Stomach (tissue), 9 donors: ENCODE results near the gene WNK2. TPM values are rescaled to one million over a fixed set of nuclear protein-coding genes. Genes with fewer than 3 reads are reported as not detected.

Experiments
- DNase-seq, 2 donors: peaks; one replicate each; pipeline versions ENCODE4 v3.0.0 to v3.0.0-alpha.2; 2013 to 2019
- H3K27ac ChIP-seq, 5 donors: fragments of 200-600 bp in 4 of 5; sonication (generic) in 4 of 5; one replicate each; pipeline ENCODE4 v1.5.1; 2013 to 2019; ENCODE audit warnings: mild to moderate bottlenecking in 1 of 5, moderate library complexity in 1 of 5
- H3K27me3 ChIP-seq, 3 donors: fragments of 200-600 bp; sonication (generic); one replicate each; pipeline ENCODE4 v1.5.1; 2017 to 2019; ENCODE audit warnings: mixed run types in 1 of 3
- H3K36me3 ChIP-seq, 4 donors: fragments of 200-600 bp; sonication (generic); 1 replicate in 3 of 4; 2 replicates in 1 of 4; pipeline ENCODE4 v1.5.1; 2016 to 2019
- H3K4me1 ChIP-seq, 4 donors: fragments of 200-600 bp; sonication (generic); one replicate each; pipeline ENCODE4 v1.5.1; 2016 to 2019
- H3K4me3 ChIP-seq, 4 donors: fragments of 200-600 bp; sonication (generic) in 3 of 4; one replicate each; pipeline ENCODE4 v1.5.1; 2016 to 2019; ENCODE audit warnings: mild to moderate bottlenecking in 1 of 4
- H3K9me3 ChIP-seq, 4 donors: fragments of 200-600 bp; sonication (generic); one replicate each; pipeline ENCODE4 v1.5.1; 2016 to 2019
- EP300 ChIP-seq: sonication (generic); formaldehyde crosslinking; IDR thresholded peaks from one replicate; pipeline ENCODE4 v1.6.1; 2017; ENCODE audit warnings: antibody characterized with exemption
- POLR2A ChIP-seq, 4 donors: fragments of 450-650 bp; IDR thresholded peaks; one replicate each; pipeline ENCODE4 v1.6.1; 2016; ENCODE audit warnings: antibody characterized with exemption in 4 of 4, control low read depth in 2 of 4, mild to moderate bottlenecking in 1 of 4, moderate library complexity in 1 of 4
- POLR2AphosphoS5 ChIP-seq, 3 donors: sonication (generic); formaldehyde crosslinking; IDR thresholded peaks; one replicate each; pipeline ENCODE4 v1.6.1; 2016; ENCODE audit warnings: antibody characterized with exemption in 3 of 3
- WGBS, 5 donors: extraction: QIAGEN DNeasy Blood & Tissue Kit in 3 of 5; methylation state at CpG; one replicate each; pipeline versions ENCODE4 v1.1.5 to v1.1.7; 2013 to 2018; 5-methylcytosine and 5-hydroxymethylcytosine counted together
- intact Hi-C: fragments of 100-400 bp; cut with DNase I; formaldehyde crosslinking; loops from one replicate; pipeline ENCODE4 v1.15.1; 2023; ENCODE audit warnings: low total_unique reads
- polyA plus RNA-seq, 3 donors: library from polyadenylated mRNA; stranded (reverse); fragments of 200-250 nt; gene quantifications; one replicate each; pipeline ENCODE4 v1.2.3, GENCODE V29; 2013
- total RNA-seq, 5 donors: library from RNA; depleted of rRNA; stranded (reverse); fragments of >200 nt; gene quantifications; one replicate each; pipeline versions ENCODE4 v1.1.0 to v1.2.3, GENCODE V29; 2014 to 2016
- TF ChIP-seq, protein P1 (sequence below), 7 experiments: fragments of 450-650 bp in 4 of 7; fragments of 200-600 bp in 3 of 7; sonication (generic) in 3 of 7; IDR thresholded peaks; one replicate each; pipeline ENCODE4 v1.5.1; 2016 to 2019; ENCODE audit warnings: antibody characterized with exemption in 7 of 7, control low read depth in 2 of 7, mild to moderate bottlenecking in 1 of 7
- donor health status: healthy with polysubstance abuse.
- donor health status: Bipolar disorder and iron deficiency.
- donor health status: healthy.

The WNK2 gene
- total and polyA plus RNA-seq, 8 donors: 1.2 to 700 (median 15.9) TPM

DNA sequence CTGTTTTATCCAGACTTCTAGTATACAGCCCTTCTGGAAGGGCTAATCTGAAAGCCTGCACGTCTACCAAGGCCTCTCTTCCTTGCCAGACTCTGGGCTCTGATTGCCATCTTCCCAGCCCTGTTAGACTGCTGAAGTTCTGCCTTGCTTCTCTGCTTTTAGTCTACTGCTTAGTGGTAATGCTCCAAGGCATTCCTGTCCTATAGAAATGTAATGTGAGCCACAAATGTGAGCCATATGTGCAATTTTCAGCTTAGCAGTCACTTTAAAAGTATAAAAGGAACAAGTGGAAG lies 32.1 kb downstream of the WNK2 start:
- peaks cover 0 to 9% (median 3%) of the 10 kb centered on the region in 4 donors for H3K9me3 ChIP-seq
- no peak for TF ChIP-seq POLR2AphosphoS5 (IDR thresholded peaks at IDR 0.05)
- no peak for TF ChIP-seq EP300
- TF ChIP-seq, protein P1, sequence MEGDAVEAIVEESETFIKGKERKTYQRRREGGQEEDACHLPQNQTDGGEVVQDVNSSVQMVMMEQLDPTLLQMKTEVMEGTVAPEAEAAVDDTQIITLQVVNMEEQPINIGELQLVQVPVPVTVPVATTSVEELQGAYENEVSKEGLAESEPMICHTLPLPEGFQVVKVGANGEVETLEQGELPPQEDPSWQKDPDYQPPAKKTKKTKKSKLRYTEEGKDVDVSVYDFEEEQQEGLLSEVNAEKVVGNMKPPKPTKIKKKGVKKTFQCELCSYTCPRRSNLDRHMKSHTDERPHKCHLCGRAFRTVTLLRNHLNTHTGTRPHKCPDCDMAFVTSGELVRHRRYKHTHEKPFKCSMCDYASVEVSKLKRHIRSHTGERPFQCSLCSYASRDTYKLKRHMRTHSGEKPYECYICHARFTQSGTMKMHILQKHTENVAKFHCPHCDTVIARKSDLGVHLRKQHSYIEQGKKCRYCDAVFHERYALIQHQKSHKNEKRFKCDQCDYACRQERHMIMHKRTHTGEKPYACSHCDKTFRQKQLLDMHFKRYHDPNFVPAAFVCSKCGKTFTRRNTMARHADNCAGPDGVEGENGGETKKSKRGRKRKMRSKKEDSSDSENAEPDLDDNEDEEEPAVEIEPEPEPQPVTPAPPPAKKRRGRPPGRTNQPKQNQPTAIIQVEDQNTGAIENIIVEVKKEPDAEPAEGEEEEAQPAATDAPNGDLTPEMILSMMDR (IDR thresholded peaks at IDR 0.05): no peak
- TF ChIP-seq POLR2A (IDR thresholded peaks at IDR 0.05): no peak
- H3K36me3 ChIP-seq: no peaks in the 10 kb centered on the region
- no peak for DNase-seq
- H3K4me3 ChIP-seq: no peak overlapping the region
- no peaks in the 10 kb centered on the region for H3K27me3 ChIP-seq
- H3K27ac ChIP-seq: no peak overlapping the region
- intact Hi-C loops: no loop called here
- WGBS, 5 donors: 55 to 85% (median 71%) methylated on average over 1 of the region's 1 CpG
- peaks cover 0 to 19% (median 14%) of the 10 kb centered on the region in 4 donors for H3K4me1 ChIP-seq

- Histone ChIP-seq H3K27me3 (no peaks in the 10 kb centered on the region), H3K36me3 (no peaks in the 10 kb centered on the region), H3K4me1 (peaks cover 0 to 19% (median 14%) of the 10 kb centered on the region in 4 donors), H3K9me3 (peaks cover 0 to 9% (median 3%) of the 10 kb centered on the region in 4 donors), H3K4me3 (no peak overlapping the region), H3K27ac (peak overlapping the region in 1 of 5 donors; percentile 12)
- TF ChIP-seq POLR2AphosphoS5 (IDR thresholded peaks at IDR 0.05) (no peak), POLR2A (IDR thresholded peaks at IDR 0.05) (no peak), EP300 (no peak)
- TF ChIP-seq, protein P1 (IDR thresholded peaks at IDR 0.05): no peak
- 74 to 93% (median 78%) methylated on average over 2 to 5 of the region's 5 CpGs for WGBS, 5 donors
- intact Hi-C loops: no loop called here
- peak in 1 of 2 donors; percentile 43 for DNase-seq
These were observed 33.8 kb downstream of the WNK2 start for GRCh38 chr9:93217706-93218105.

- H3K9me3 ChIP-seq: peaks cover 0 to 9% (median 3%) of the 10 kb centered on the region in 4 donors
- DNase-seq: no peak
- 84 to 100% (median 93%) methylated on average over 4 to 6 of the region's 6 CpGs for WGBS, 5 donors
- H3K36me3 ChIP-seq: no peaks in the 10 kb centered on the region
- no peak overlapping the region for H3K4me3 ChIP-seq
- peak overlapping the region in 1 of 5 donors; percentile 12 for H3K27ac ChIP-seq
- no peaks in the 10 kb centered on the region for H3K27me3 ChIP-seq
- H3K4me1 ChIP-seq: peaks cover 3 to 23% (median 16%) of the 10 kb centered on the region in 4 donors
- intact Hi-C loops: no loop called here
- TF ChIP-seq, protein P1 (IDR thresholded peaks at IDR 0.05): no peak
- TF ChIP-seq POLR2AphosphoS5 (IDR thresholded peaks at IDR 0.05) (no peak), EP300 (no peak), POLR2A (IDR thresholded peaks at IDR 0.05) (no peak)
These were observed 34.2 kb downstream of the WNK2 start for GRCh38 chr9:93218161-93218560.

DNA sequence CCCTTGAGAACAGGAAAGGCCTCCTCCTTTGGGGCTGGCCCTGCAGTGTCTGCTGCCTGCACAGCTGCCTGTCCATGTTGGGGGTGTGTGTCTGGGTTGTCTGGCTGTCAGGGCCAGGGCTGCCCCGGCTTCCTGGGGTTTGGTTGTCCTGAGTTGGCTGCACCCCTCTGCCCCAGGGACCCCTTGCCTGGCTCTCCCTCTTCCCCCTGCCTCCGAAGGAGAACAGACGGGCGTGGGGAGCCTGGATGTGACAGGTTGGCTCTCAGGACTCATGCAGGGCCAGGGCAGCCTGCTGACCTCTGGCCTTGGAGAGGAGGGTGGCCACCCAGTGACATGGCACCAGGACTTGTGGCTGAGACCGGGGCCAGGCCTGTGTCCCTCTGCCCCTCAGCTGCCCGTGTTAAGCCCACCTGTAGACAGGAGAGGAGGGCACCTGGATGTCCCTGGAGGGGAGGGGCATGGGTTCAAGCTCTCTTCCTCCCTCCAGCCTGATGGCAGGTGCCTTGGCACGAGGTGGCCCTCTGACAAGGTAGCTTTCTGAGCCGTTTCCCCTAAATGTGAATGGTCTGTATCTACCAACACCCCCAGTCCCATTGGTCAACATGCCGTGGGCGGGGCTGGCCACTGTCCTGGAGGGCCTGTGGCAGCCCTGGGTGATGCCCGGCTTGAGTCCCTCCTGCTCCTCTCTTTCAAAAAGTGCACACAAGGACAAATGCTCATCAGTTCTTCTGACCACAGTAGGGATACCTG lies 34.9 kb downstream of the WNK2 start:
- no peak overlapping the region for H3K4me3 ChIP-seq
- peaks cover 0 to 9% (median 3%) of the 10 kb centered on the region in 4 donors for H3K9me3 ChIP-seq
- whole genome bisulfite sequencing, 5 donors: 77 to 92% (median 88%) methylated on average over 9 to 11 of the region's 11 CpGs
- intact Hi-C loops: no loop called here
- no peaks in the 10 kb centered on the region for H3K36me3 ChIP-seq
- H3K4me1 ChIP-seq: peaks cover 9 to 30% (median 22%) of the 10 kb centered on the region in 4 donors
- H3K27me3 ChIP-seq: no peaks in the 10 kb centered on the region
- TF ChIP-seq POLR2A (IDR thresholded peaks at IDR 0.05) (no peak), EP300 (no peak), POLR2AphosphoS5 (IDR thresholded peaks at IDR 0.05) (no peak)
- TF ChIP-seq, protein P1 (IDR thresholded peaks at IDR 0.05): no peak
- peak overlapping the region in 1 of 5 donors; percentile 11 for H3K27ac ChIP-seq
- no peak for DNase-seq
